SK-N-MC (cell line): ENCODE results near the gene FAM53B.

Experiments
- EZH2 ChIP-seq: fragments of 200-600 bp; sonication (generic); IDR thresholded peaks from one replicate; pipeline ENCODE4 v1.6.1; 2017; ENCODE audit warnings: antibody characterized with exemption
- FOXP2 ChIP-seq: optimal IDR thresholded peaks from 2 replicates; pipeline ENCODE3; 2011; ENCODE audit warnings: mild to moderate bottlenecking, moderate library complexity; ENCODE audit not compliant: insufficient read depth; ENCODE audit errors: extremely low read length, control extremely low read depth
- POLR2AphosphoS5 ChIP-seq: IDR thresholded peaks from 2 replicates; pipeline ENCODE4 v1.6.1; 2012; ENCODE audit warnings: mild to moderate bottlenecking, low read depth, low read length, borderline replicate concordance

DNA sequence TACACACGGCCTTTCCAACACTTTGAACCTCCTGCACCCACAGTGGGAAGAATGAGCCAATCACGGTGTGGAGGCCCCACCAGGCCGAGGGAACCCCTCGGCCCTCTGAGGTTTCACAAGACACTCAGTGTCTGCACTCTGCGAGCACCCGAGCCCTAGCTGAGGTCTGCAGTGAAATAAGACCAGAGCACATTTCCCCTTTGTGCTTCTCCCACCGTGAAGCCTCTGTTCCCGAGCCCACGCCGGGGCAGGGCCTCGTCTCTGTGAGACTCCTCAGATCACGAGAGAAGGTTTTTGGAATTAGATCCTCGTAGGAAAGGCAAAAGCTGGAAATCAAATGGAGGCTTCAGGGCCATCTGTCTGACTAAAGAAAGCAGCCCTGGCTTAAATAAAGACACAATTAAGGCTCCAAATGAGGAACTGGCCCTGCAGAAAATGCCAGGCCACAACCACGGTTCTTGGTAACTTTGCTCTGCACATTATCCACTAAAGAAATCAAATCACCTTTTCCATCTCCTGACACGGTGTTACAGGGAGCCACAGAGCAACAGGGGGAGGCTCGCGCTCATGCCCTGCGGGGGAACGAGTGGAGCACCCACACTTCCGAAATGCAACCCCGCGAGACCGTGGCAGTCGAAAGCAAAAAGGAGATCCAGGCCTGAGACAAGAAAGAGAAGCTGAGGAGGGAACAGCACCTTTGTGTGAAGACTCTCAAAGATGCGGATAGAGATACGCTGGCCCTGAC lies 43.7 kb downstream of the FAM53B start:
- TF ChIP-seq EZH2 (no peak), POLR2AphosphoS5 (no peak), FOXP2 (no peak)
